SK-N-SH (cell line): ENCODE results near the gene LTC4S. TPM values are rescaled to one million over a fixed set of nuclear protein-coding genes. Genes with fewer than 3 reads are reported as not detected.

Experiments
- CTCF ChIA-PET: fragments of 300-600, 350-600 bp; formaldehyde crosslinking; extraction: SDS; loops from one replicate; lab custom pipeline; 2021; lab: Yijun Ruan, JAX
- POLR2A ChIA-PET: fragments of 350-600 bp; sonication (Branson Sonifier 250); formaldehyde crosslinking; extraction: SDS; loops from one replicate; lab custom pipeline; 2020; ENCODE audit warnings: antibody characterized with exemption, inconsistent platforms; lab: Yijun Ruan, JAX
- DNase-seq: peaks from one replicate; pipeline ENCODE4 v3.0.0; 2012
- H2AFZ ChIP-seq: fragments of 200-600 bp; sonication (generic); 2 replicates; pipeline ENCODE4 v1.8.1; 2016; ENCODE audit warnings: antibody characterized with exemption, mild to moderate bottlenecking, low read depth
- H3F3A ChIP-seq: fragments of 200-600 bp; sonication (generic); replicated peaks from 2 replicates; pipeline ENCODE3; 2016; ENCODE audit warnings: antibody characterized with exemption, mild to moderate bottlenecking; ENCODE audit not compliant: insufficient read depth
- H3K27ac ChIP-seq, 2 experiments: fragments of 200-500 bp in 1 of 2; fragments of 200-600 bp in 1 of 2; sonication (Bioruptor generic) in 1 of 2; sonication (generic), shearing (Covaris generic) in 1 of 2; 2 replicates each; pipeline versions ENCODE4 v1.5.1 to v1.6.1; 2014 to 2016; ENCODE audit warnings: low read depth in 2 of 2, inconsistent platforms in 1 of 2, low read length in 1 of 2, mild to moderate bottlenecking in 1 of 2, mixed read lengths in 1 of 2
- H3K27me3 ChIP-seq: fragments of 200-600 bp; sonication (generic), shearing (Covaris generic); 2 replicates; pipeline ENCODE4 v1.6.1; 2016; ENCODE audit warnings: mixed run types; ENCODE audit not compliant: insufficient read depth
- H3K36me3 ChIP-seq, 2 experiments: fragments of 200-500 bp in 1 of 2; fragments of 200-600 bp in 1 of 2; sonication (Bioruptor generic) in 1 of 2; sonication (generic) in 1 of 2; replicated peaks in 1 of 2; 2 replicates each; pipeline versions ENCODE3 to v1.5.1; 2014 to 2016; ENCODE audit warnings: low read length in 1 of 2, mild to moderate bottlenecking in 1 of 2; ENCODE audit not compliant: insufficient read depth in 2 of 2, control insufficient read depth in 1 of 2
- H3K4me1 ChIP-seq, 2 experiments: fragments of 200-500 bp in 1 of 2; fragments of 200-600 bp in 1 of 2; sonication (Bioruptor generic) in 1 of 2; sonication (generic), shearing (Covaris generic) in 1 of 2; 2 replicates each; pipeline versions ENCODE4 v1.5.1 to v1.6.1; 2014 to 2016; ENCODE audit warnings: low read depth in 1 of 2, low read length in 1 of 2, mixed run types in 1 of 2; ENCODE audit not compliant: insufficient read depth in 2 of 2, control insufficient read depth in 1 of 2
- H3K4me2 ChIP-seq: fragments of 200-600 bp; sonication (generic), shearing (Covaris generic); 2 replicates; pipeline ENCODE4 v1.6.1; 2017; ENCODE audit warnings: mixed run types
- H3K4me3 ChIP-seq, 2 experiments: fragments of 200-500 bp in 1 of 2; fragments of 200-600 bp in 1 of 2; sonication (Bioruptor generic) in 1 of 2; sonication (generic), shearing (Covaris generic) in 1 of 2; 2 replicates each; pipeline versions ENCODE4 v1.5.1 to v1.8.1; 2014 to 2016; ENCODE audit warnings: low read depth in 2 of 2, inconsistent platforms in 1 of 2, low read length in 1 of 2, mild to moderate bottlenecking in 1 of 2, mixed read lengths in 1 of 2, moderate library complexity in 1 of 2
- H3K79me2 ChIP-seq: fragments of 200-600 bp; sonication (generic); 2 replicates; pipeline ENCODE4 v1.8.1; 2017; ENCODE audit warnings: mild to moderate bottlenecking; ENCODE audit not compliant: insufficient read depth
- H3K9ac ChIP-seq: fragments of 200-600 bp; sonication (generic); 2 replicates; pipeline ENCODE4 v1.6.1; 2017; ENCODE audit warnings: mixed run types
- H3K9me2 ChIP-seq: fragments of 200-600 bp; sonication (generic); 2 replicates; pipeline ENCODE4 v1.6.1; 2017; ENCODE audit warnings: mixed run types
- H3K9me3 ChIP-seq: fragments of 200-600 bp; sonication (generic); 2 replicates; pipeline ENCODE4 v1.6.1; 2017; ENCODE audit warnings: mixed run types, mild to moderate bottlenecking, moderate library complexity
- H4K20me1 ChIP-seq: fragments of 200-600 bp; sonication (generic); 2 replicates; pipeline ENCODE4 v1.6.1; 2017; ENCODE audit warnings: mild to moderate bottlenecking, mixed run types; ENCODE audit not compliant: insufficient read depth
- CHD2 ChIP-seq: fragments of 150-350 bp; IDR thresholded peaks from 2 replicates; pipeline ENCODE4 v1.6.1; 2018; ENCODE audit warnings: low read length; ENCODE audit not compliant: partially characterized antibody
- ELF1 ChIP-seq: IDR thresholded peaks from 2 replicates; pipeline ENCODE4 v1.4.0; 2012
- EP300 ChIP-seq, 2 experiments: IDR thresholded peaks; 2 replicates each; pipeline versions ENCODE4 v1.4.0 to v1.6.1; 2012; ENCODE audit warnings: borderline replicate concordance in 1 of 2, low read depth in 1 of 2, low read length in 1 of 2
- FOXJ3 ChIP-seq: sonication (generic); formaldehyde crosslinking; IDR thresholded peaks from 2 replicates; pipeline ENCODE4 v1.5.1; 2020; ENCODE audit warnings: mild to moderate bottlenecking, missing genetic modification reagents
- GATA2 ChIP-seq: sonication (generic); formaldehyde crosslinking; IDR thresholded peaks from 2 replicates; pipeline ENCODE4 v1.5.0; 2020; ENCODE audit warnings: mild to moderate bottlenecking, missing genetic modification reagents
- MAX ChIP-seq: IDR thresholded peaks from 2 replicates; pipeline ENCODE4 v1.4.0; 2012; ENCODE audit warnings: low read depth
- MEF2A ChIP-seq: IDR thresholded peaks from 2 replicates; pipeline ENCODE4 v1.4.0; 2012; ENCODE audit warnings: low read depth, borderline replicate concordance
- NFIC ChIP-seq: IDR thresholded peaks from 2 replicates; pipeline ENCODE4 v1.4.0; 2012; ENCODE audit warnings: borderline replicate concordance
- NRF1 ChIP-seq: IDR thresholded peaks from 2 replicates; pipeline ENCODE4 v1.6.1; 2012; ENCODE audit warnings: low read depth, mild to moderate bottlenecking, low read length
- PBX3 ChIP-seq: IDR thresholded peaks from 2 replicates; pipeline ENCODE4; 2012
- POLR2AphosphoS5 ChIP-seq: IDR thresholded peaks from 2 replicates; pipeline ENCODE4 v1.6.1; 2012; ENCODE audit warnings: low read depth, low read length
- RAD21 ChIP-seq: IDR thresholded peaks from 2 replicates; pipeline ENCODE4 v1.6.1; 2012; ENCODE audit warnings: mild to moderate bottlenecking, low read length
- RFX5 ChIP-seq: IDR thresholded peaks from 2 replicates; pipeline ENCODE4 v1.6.1; 2012; ENCODE audit warnings: mild to moderate bottlenecking, improper control_type of control experiment, low read length
- RXRA ChIP-seq: IDR thresholded peaks from 2 replicates; pipeline ENCODE4 v1.4.0; 2012; ENCODE audit warnings: low read depth, mild to moderate bottlenecking, borderline replicate concordance
- SIN3A ChIP-seq: IDR thresholded peaks from 2 replicates; pipeline ENCODE4 v1.6.1; 2012; ENCODE audit warnings: low read depth, mild to moderate bottlenecking, low read length, moderate library complexity, borderline replicate concordance
- TAF1 ChIP-seq: IDR thresholded peaks from 2 replicates; pipeline ENCODE4 v1.6.1; 2012; ENCODE audit warnings: low read depth, mild to moderate bottlenecking, low read length, moderate library complexity, borderline replicate concordance
- TEAD4 ChIP-seq: IDR thresholded peaks from 2 replicates; pipeline ENCODE4 v1.4.0; 2012; ENCODE audit warnings: mild to moderate bottlenecking, borderline replicate concordance; ENCODE audit not compliant: insufficient read depth
- USF1 ChIP-seq: IDR thresholded peaks from 2 replicates; pipeline ENCODE4 v1.4.0; 2012; ENCODE audit warnings: low read depth, borderline replicate concordance
- YY1 ChIP-seq: IDR thresholded peaks from 2 replicates; pipeline ENCODE4 v1.4.0; 2012; ENCODE audit warnings: low read depth, mild to moderate bottlenecking
- WGBS: methylation state at CpG from one replicate; pipeline ENCODE4 v1.1.6; 2017; ENCODE audit warnings: low lambda C conversion rate; 5-methylcytosine and 5-hydroxymethylcytosine counted together
- polyA plus RNA-seq, 3 experiments: library from polyadenylated mRNA; depleted of rRNA; stranded (reverse); fragments of >200 nt; gene quantifications; 2 replicates each; pipeline ENCODE4 v1.2.3, GENCODE V29; 2012
- TF ChIP-seq, protein P1 (sequence below): IDR thresholded peaks from 2 replicates; pipeline ENCODE4 v1.6.1; 2012; ENCODE audit warnings: mild to moderate bottlenecking, low read depth, low read length, moderate library complexity
- TF ChIP-seq, protein P2 (sequence below): fragments of 150-350 bp; IDR thresholded peaks from 2 replicates; pipeline ENCODE4 v1.6.1; 2016; ENCODE audit warnings: mild to moderate bottlenecking, low read depth, low read length
- TF ChIP-seq, protein P3 (sequence below): fragments of 200-600 bp; sonication (generic); IDR thresholded peaks from 2 replicates; pipeline ENCODE4 v1.6.1; 2017; ENCODE audit warnings: antibody characterized with exemption, mild to moderate bottlenecking, moderate library complexity

Gene LTC4S
- polyA plus RNA-seq, 1 of the 3 experiments (the other 2 are of a cell fraction) = 0.43 TPM

- Histone ChIP-seq H4K20me1 (no peaks in the 10 kb centered on the region), H2AFZ (no peak overlapping the region), H3K9me3 (no peaks in the 10 kb centered on the region), H3K4me3 (peak overlapping the region; percentile 57 to 59), H3K9ac (peak overlapping the region; percentile 64; the same call in 1 of the 2 replicates), H3K79me2 (0 out of 2 replicates have a peak, but pooled peaks cover 4% of the 10 kb centered on the region), H3K27ac (peak overlapping the region; percentile 36 to 43; a peak in 3 of 4 replicates), H3K27me3 (no peaks in the 10 kb centered on the region), H3K36me3 (peaks cover 0 to 34% of the 10 kb centered on the region in 2 experiments), H3K4me2 (peak overlapping the region; percentile 83), H3F3A (peaks cover 4% of the 10 kb centered on the region), H3K4me1 (peaks cover 0 to 14% of the 10 kb centered on the region in 2 experiments; a peak in 1 of 4 replicates), H3K9me2 (no peaks in the 10 kb centered on the region)
- 22% methylated on average over 21 of the region's 113 CpGs for WGBS
- ChIA-PET POLR2A (interaction anchor here (1.5 to 1.9 kb wide), 2 partner anchors 9 to 23 kb away, joined by 4 to 6 read pairs; no protein-coding TSS in a partner anchor), CTCF (interaction anchor here (0.7 to 8.3 kb wide), 23 partner anchors 11 to 179 kb away, joined by 3 to 67 read pairs (median 4); partner anchors contain the start of genes MAML1 and MGAT4B)
- peak; percentile 92 for DNase-seq
- peak; percentile 25; the same call in 1 of the 2 replicates for TF ChIP-seq PBX3
- TF ChIP-seq, protein P1, sequence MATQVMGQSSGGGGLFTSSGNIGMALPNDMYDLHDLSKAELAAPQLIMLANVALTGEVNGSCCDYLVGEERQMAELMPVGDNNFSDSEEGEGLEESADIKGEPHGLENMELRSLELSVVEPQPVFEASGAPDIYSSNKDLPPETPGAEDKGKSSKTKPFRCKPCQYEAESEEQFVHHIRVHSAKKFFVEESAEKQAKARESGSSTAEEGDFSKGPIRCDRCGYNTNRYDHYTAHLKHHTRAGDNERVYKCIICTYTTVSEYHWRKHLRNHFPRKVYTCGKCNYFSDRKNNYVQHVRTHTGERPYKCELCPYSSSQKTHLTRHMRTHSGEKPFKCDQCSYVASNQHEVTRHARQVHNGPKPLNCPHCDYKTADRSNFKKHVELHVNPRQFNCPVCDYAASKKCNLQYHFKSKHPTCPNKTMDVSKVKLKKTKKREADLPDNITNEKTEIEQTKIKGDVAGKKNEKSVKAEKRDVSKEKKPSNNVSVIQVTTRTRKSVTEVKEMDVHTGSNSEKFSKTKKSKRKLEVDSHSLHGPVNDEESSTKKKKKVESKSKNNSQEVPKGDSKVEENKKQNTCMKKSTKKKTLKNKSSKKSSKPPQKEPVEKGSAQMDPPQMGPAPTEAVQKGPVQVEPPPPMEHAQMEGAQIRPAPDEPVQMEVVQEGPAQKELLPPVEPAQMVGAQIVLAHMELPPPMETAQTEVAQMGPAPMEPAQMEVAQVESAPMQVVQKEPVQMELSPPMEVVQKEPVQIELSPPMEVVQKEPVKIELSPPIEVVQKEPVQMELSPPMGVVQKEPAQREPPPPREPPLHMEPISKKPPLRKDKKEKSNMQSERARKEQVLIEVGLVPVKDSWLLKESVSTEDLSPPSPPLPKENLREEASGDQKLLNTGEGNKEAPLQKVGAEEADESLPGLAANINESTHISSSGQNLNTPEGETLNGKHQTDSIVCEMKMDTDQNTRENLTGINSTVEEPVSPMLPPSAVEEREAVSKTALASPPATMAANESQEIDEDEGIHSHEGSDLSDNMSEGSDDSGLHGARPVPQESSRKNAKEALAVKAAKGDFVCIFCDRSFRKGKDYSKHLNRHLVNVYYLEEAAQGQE = no peak
- no peak for TF ChIP-seq YY1
- peak; percentile 9 for TF ChIP-seq CHD2
- TF ChIP-seq TEAD4 = no peak
- TF ChIP-seq MEF2A = 0 out of 2 replicates have a peak, but pooled peaks have one; percentile 7
- TF ChIP-seq NRF1 = 0 out of 2 replicates have a peak, but pooled peaks have one; percentile 19
- TF ChIP-seq GATA2 (CRISPR knock-in tag) = no peak
- no peak for TF ChIP-seq NFIC
- TF ChIP-seq SIN3A = no peak
- TF ChIP-seq, protein P2, sequence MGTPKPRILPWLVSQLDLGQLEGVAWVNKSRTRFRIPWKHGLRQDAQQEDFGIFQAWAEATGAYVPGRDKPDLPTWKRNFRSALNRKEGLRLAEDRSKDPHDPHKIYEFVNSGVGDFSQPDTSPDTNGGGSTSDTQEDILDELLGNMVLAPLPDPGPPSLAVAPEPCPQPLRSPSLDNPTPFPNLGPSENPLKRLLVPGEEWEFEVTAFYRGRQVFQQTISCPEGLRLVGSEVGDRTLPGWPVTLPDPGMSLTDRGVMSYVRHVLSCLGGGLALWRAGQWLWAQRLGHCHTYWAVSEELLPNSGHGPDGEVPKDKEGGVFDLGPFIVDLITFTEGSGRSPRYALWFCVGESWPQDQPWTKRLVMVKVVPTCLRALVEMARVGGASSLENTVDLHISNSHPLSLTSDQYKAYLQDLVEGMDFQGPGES = no peak
- TF ChIP-seq EP300 (IDR thresholded peaks at IDR 0.05; ENCODE audit: borderline replicate concordance in 1 of 2, low read depth in 1 of 2, low read length in 1 of 2) = no peak
- peak; percentile 59 for TF ChIP-seq RAD21
- TF ChIP-seq FOXJ3 (CRISPR knock-in tag) = no peak
- TF ChIP-seq, protein P3, sequence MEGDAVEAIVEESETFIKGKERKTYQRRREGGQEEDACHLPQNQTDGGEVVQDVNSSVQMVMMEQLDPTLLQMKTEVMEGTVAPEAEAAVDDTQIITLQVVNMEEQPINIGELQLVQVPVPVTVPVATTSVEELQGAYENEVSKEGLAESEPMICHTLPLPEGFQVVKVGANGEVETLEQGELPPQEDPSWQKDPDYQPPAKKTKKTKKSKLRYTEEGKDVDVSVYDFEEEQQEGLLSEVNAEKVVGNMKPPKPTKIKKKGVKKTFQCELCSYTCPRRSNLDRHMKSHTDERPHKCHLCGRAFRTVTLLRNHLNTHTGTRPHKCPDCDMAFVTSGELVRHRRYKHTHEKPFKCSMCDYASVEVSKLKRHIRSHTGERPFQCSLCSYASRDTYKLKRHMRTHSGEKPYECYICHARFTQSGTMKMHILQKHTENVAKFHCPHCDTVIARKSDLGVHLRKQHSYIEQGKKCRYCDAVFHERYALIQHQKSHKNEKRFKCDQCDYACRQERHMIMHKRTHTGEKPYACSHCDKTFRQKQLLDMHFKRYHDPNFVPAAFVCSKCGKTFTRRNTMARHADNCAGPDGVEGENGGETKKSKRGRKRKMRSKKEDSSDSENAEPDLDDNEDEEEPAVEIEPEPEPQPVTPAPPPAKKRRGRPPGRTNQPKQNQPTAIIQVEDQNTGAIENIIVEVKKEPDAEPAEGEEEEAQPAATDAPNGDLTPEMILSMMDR = peak; percentile 61
- TF ChIP-seq MAX = no peak
- TF ChIP-seq TAF1 = no peak; the same call in 1 of the 2 replicates
- no peak for TF ChIP-seq RXRA
- no peak for TF ChIP-seq ELF1
- peak; percentile 34 for TF ChIP-seq POLR2AphosphoS5
- no peak for TF ChIP-seq RFX5
- TF ChIP-seq USF1 = no peak
Observed at GRCh38 chr5:179795863-179796833, 2.4 kb downstream of the LTC4S start.
